Astrocyte of the spinal cord (primary cell): Measurements from ENCODE around the gene CCR2.

Experiments
- DNase-seq: peaks from one replicate; pipeline ENCODE4 v3.0.0; 2011; ENCODE audit warnings: low read depth, low spot score
- H3K4me3 ChIP-seq: 2 replicates; pipeline ENCODE4 v1.5.1; 2011; ENCODE audit warnings: low read depth, mild to moderate bottlenecking, low read length, moderate library complexity
- in situ Hi-C: cut with HindIII; loops from 2 replicates; pipeline ENCODE4 v1.10.0; 2017; ENCODE audit warnings: low sequenced_read_pairs
- TF ChIP-seq, protein P1 (sequence below): IDR thresholded peaks from 2 replicates; pipeline ENCODE4 v1.5.1; 2012; ENCODE audit warnings: low read depth, mild to moderate bottlenecking, low read length, inconsistent platforms

CCR2 gene

GRCh38 chr3:46406788-46407611 lies 53.1 kb downstream of the CCR2 start, which contains the start of the genes CCR5AS and CCRL2:
Gene CCR5AS (minus strand): TSS chr3:46407066.
Gene CCRL2 (plus strand): TSS chr3:46407259. CDS start chr3:46408080, 821 bp downstream.
- H3K4me3 ChIP-seq, result no peak within 1 kb of the TSS
- peak; percentile 35 for DNase-seq
- in situ Hi-C loops, result no loop called here
- TF ChIP-seq, protein P1, sequence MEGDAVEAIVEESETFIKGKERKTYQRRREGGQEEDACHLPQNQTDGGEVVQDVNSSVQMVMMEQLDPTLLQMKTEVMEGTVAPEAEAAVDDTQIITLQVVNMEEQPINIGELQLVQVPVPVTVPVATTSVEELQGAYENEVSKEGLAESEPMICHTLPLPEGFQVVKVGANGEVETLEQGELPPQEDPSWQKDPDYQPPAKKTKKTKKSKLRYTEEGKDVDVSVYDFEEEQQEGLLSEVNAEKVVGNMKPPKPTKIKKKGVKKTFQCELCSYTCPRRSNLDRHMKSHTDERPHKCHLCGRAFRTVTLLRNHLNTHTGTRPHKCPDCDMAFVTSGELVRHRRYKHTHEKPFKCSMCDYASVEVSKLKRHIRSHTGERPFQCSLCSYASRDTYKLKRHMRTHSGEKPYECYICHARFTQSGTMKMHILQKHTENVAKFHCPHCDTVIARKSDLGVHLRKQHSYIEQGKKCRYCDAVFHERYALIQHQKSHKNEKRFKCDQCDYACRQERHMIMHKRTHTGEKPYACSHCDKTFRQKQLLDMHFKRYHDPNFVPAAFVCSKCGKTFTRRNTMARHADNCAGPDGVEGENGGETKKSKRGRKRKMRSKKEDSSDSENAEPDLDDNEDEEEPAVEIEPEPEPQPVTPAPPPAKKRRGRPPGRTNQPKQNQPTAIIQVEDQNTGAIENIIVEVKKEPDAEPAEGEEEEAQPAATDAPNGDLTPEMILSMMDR, result no peak

DNA sequence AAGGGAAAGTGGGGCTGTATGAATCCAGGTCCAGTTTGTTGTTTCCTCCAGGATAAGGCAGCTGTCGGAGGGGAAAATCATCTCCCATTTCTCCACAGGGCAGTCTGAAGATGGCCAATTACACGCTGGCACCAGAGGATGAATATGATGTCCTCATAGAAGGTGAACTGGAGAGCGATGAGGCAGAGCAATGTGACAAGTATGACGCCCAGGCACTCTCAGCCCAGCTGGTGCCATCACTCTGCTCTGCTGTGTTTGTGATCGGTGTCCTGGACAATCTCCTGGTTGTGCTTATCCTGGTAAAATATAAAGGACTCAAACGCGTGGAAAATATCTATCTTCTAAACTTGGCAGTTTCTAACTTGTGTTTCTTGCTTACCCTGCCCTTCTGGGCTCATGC lies 54.1 kb downstream of the CCR2 start:
- in situ Hi-C loops, result no loop called here
- no peak for DNase-seq
- no peak overlapping the region for H3K4me3 ChIP-seq
- TF ChIP-seq, protein P1, result no peak

DNA sequence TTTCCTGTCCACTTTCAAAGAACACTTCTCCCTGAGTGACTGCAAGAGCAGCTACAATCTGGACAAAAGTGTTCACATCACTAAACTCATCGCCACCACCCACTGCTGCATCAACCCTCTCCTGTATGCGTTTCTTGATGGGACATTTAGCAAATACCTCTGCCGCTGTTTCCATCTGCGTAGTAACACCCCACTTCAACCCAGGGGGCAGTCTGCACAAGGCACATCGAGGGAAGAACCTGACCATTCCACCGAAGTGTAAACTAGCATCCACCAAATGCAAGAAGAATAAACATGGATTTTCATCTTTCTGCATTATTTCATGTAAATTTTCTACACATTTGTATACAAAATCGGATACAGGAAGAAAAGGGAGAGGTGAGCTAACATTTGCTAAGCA lies 54.9 kb downstream of the CCR2 start:
- no peak overlapping the region for H3K4me3 ChIP-seq
- TF ChIP-seq, protein P1, result no peak
- no peak for DNase-seq
- in situ Hi-C loops, result no loop called here

DNA sequence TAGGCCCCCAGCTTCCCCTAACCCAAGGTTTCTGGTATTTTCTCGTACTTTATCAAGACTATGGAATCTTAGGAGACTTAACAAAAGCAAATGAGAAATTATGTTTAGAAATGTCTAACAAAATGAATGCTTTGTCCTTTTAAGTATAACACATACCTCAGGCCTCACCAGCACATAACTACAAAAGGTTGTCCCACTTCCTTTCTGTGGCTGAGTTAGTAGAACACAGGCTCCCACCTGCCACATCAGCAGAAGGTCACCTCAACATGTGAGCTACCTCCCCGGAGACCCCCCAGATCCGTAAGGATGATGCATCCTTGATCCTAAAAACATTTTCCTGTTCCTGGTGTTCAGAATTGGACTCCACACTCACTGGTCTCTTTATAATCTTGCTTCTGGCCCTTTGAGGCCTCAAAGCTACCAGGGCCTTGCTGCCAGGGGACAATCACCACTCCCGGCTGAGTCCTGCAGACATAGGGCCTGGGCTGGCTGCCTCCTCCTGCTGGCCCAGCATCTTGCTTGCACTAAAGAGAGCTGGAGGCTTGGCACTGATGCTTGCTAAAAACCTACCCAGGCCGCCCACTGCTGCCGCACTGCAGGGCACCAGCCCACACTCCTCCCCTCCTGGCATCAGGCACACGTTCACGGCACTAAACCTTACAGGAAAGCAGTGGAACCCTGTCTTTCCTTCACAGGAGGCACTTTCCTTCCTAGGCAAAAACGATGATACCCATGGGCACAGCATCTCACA lies 56.0 kb downstream of the CCR2 start:
- in situ Hi-C loops, result no loop called here
- DNase-seq, result no peak
- H3K4me3 ChIP-seq, result no peak overlapping the region
- TF ChIP-seq, protein P1, result no peak
